ENCODE data around the gene CDH23. TPM values are rescaled to one million over a fixed set of nuclear protein-coding genes. Genes with fewer than 3 reads are reported as not detected.

Gene CDH23
- polyA plus RNA-seq, 2 of the 4 experiments (the other 2 are of a cell fraction) = 1.1 to 2.3 TPM

DNA sequence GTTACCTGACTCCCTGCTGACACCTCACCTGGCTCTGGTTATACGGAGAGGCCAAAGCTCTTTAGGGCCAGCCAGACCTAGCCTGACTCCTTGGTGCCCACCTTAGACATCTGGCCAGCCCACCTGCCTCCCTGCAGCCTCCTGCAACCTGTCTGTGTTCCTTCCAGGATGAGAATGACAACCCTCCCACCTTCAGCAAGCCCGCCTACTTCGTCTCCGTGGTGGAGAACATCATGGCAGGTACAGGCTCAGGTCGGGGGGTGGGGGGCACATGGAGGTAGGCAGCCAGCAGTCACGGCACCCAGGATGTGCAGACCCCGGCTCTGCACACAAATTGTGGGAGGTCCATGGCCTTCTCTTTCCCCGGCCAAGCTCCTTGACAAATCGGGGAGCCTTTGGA is 290.8 kb downstream of the CDH23 start (continued):
- TF ChIP-seq, protein P1, sequence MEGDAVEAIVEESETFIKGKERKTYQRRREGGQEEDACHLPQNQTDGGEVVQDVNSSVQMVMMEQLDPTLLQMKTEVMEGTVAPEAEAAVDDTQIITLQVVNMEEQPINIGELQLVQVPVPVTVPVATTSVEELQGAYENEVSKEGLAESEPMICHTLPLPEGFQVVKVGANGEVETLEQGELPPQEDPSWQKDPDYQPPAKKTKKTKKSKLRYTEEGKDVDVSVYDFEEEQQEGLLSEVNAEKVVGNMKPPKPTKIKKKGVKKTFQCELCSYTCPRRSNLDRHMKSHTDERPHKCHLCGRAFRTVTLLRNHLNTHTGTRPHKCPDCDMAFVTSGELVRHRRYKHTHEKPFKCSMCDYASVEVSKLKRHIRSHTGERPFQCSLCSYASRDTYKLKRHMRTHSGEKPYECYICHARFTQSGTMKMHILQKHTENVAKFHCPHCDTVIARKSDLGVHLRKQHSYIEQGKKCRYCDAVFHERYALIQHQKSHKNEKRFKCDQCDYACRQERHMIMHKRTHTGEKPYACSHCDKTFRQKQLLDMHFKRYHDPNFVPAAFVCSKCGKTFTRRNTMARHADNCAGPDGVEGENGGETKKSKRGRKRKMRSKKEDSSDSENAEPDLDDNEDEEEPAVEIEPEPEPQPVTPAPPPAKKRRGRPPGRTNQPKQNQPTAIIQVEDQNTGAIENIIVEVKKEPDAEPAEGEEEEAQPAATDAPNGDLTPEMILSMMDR (IDR thresholded peaks at IDR 0.05) = no peak
- TF ChIP-seq, protein P2, sequence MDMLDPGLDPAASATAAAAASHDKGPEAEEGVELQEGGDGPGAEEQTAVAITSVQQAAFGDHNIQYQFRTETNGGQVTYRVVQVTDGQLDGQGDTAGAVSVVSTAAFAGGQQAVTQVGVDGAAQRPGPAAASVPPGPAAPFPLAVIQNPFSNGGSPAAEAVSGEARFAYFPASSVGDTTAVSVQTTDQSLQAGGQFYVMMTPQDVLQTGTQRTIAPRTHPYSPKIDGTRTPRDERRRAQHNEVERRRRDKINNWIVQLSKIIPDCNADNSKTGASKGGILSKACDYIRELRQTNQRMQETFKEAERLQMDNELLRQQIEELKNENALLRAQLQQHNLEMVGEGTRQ (IDR thresholded peaks at IDR 0.05) = no peak
- TF ChIP-seq RAD21 (conservative IDR thresholded peaks at IDR 0.05 in 1 of 2, IDR thresholded peaks at IDR 0.05 in 1 of 2) (no peak), HEYL (CRISPR knock-in tag; IDR thresholded peaks at IDR 0.05) (no peak), GATA3 (IDR thresholded peaks at IDR 0.05; ENCODE audit: borderline replicate concordance) (no peak), PHF8 (IDR thresholded peaks at IDR 0.05; ENCODE audit: borderline replicate concordance, low read depth) (no peak), HOXB5 (CRISPR knock-in tag; IDR thresholded peaks at IDR 0.05) (no peak)

DNA sequence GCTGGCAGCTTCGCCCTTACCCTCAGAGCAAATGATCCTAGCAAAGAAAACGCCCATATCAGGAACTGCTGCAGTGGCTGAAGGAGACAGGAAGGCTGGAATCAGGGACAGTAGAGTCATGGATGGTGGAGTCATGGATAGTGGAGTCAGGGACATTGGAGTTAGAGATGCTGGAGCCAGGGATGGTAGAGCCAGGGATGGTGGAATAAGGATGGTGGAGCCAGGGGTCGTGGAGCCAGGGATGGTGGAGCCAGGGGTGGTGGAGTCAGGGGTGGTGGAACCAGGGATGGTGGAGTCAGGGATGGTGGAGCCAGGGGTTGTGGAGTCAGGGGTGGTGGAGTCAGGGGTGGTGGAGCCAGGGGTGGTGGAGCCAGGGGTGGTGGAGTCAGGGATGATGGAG is 291.5 kb downstream of the CDH23 start:
- H3K4me1 ChIP-seq = peaks cover 4% of the 10 kb centered on the region
- ChIA-PET CTCF (interaction anchor here (1.7 to 5.9 kb wide), 2 partner anchors 9 to 18 kb away, joined by 5 to 71 read pairs; no protein-coding TSS in a partner anchor), POLR2A (no interaction called here)
- no peak overlapping the region for H3K27ac ChIP-seq
- no peak overlapping the region for H3K4me2 ChIP-seq
- WGBS (ENCODE audit: missing lambda C conversion rate) = 23% methylated on average over 3 of the region's 3 CpGs
- H3K9me3 ChIP-seq = no peaks in the 10 kb centered on the region
- H3K4me3 ChIP-seq = no peak overlapping the region
- DNase-seq (ENCODE audit: low read depth in 1 of 2, low spot score in 1 of 2) (no peak), FAIRE-seq (no peak), ATAC-seq (no peak)
- TF ChIP-seq POLR2A (IDR thresholded peaks at IDR 0.05; ENCODE audit: low read length) (no peak), ZC3H11A (IDR thresholded peaks at IDR 0.05) (no peak), MAZ (IDR thresholded peaks at IDR 0.05; ENCODE audit: borderline replicate concordance, low read depth, low read length) (no peak), RNF2 (IDR thresholded peaks at IDR 0.05; ENCODE audit: borderline replicate concordance, low read depth) (no peak), BHLHE40 (IDR thresholded peaks at IDR 0.05; ENCODE audit: low read depth, low read length) (no peak), RCOR1 (IDR thresholded peaks at IDR 0.05; ENCODE audit: low read depth, low read length) (no peak), ZNF302 (CRISPR knock-in tag; IDR thresholded peaks at IDR 0.05) (no peak), RFX5 (IDR thresholded peaks at IDR 0.05) (no peak), ESRRA (IDR thresholded peaks at IDR 0.05; ENCODE audit: borderline replicate concordance, low read length) (no peak), MAFK (IDR thresholded peaks at IDR 0.05; ENCODE audit: partially characterized antibody) (no peak), HOXB13 (CRISPR knock-in tag; IDR thresholded peaks at IDR 0.05; ENCODE audit: low read depth) (no peak), KDM1A (IDR thresholded peaks at IDR 0.05; ENCODE audit: low read depth) (no peak), NFE2L2 (conservative IDR thresholded peaks at IDR 0.05; ENCODE audit: low read length) (no peak)
- TF ChIP-seq, protein P3, sequence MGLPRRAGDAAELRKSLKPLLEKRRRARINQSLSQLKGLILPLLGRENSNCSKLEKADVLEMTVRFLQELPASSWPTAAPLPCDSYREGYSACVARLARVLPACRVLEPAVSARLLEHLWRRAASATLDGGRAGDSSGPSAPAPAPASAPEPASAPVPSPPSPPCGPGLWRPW (IDR thresholded peaks at IDR 0.05) = no peak
- TF ChIP-seq, protein P4, sequence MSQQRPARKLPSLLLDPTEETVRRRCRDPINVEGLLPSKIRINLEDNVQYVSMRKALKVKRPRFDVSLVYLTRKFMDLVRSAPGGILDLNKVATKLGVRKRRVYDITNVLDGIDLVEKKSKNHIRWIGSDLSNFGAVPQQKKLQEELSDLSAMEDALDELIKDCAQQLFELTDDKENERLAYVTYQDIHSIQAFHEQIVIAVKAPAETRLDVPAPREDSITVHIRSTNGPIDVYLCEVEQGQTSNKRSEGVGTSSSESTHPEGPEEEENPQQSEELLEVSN (IDR thresholded peaks at IDR 0.05; ENCODE audit: borderline replicate concordance, low read depth) = no peak

DNA sequence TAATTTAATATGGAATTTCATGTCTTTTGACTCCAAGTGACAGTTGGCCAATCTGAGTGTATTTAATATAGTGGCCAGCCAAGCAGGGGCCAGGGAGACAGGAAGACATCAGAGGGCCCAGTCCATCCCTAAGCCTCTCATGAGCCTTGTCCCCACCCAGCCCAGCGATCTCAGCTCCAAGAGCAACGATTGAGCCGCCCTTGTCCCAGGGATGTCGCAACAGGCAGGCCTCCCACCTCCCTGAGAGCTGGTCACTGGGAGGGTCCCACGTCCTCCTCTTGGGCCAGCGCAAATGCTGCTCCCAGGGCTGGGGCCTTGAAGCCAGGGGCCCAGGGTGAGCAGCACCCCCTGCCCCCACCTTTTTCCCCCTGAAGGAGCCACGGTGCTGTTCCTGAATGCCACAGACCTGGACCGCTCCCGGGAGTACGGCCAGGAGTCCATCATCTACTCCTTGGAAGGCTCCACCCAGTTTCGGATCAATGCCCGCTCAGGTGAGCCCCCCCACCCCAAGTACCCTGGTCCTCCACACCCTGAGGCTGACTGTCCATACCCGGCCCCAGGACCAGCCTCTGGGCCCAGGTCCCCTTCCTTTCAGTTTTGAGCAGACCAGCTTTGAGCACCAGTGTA is 293.5 kb downstream of the CDH23 start:
- Histone ChIP-seq H3K27ac (no peak overlapping the region), H3K4me3 (no peak overlapping the region), H3K9me3 (no peaks in the 10 kb centered on the region), H3K4me2 (no peak overlapping the region), H3K4me1 (peaks cover 9% of the 10 kb centered on the region)
- no peak for FAIRE-seq
- ChIA-PET POLR2A (no interaction called here), CTCF (interaction anchor here (0.7 to 9.8 kb wide), 7 partner anchors 9 to 387 kb away, joined by 3 to 112 read pairs (median 3); partner anchors contain the start of genes CDH23 and VSIR)
- DNase-seq (ENCODE audit: low read depth in 1 of 2, low spot score in 1 of 2) = no peak
- peak; percentile 22 to 27; a peak in 1 of 4 replicates for TF ChIP-seq CEBPB (IDR thresholded peaks at IDR 0.05)
- TF ChIP-seq, protein P2 (IDR thresholded peaks at IDR 0.05) = no peak
- WGBS (ENCODE audit: missing lambda C conversion rate) = 79% methylated on average over 11 of the region's 13 CpGs
- ATAC-seq = no peak

All from A549 (cell line).